ENCODE data around the gene GON4L.
"Not testable (repeated sequence)": the region's sequence is repeated elsewhere in the genome, so short reads cannot be mapped to it uniquely, and the experiment has no call there.

Gene GON4L

GRCh38 chr1:155812878-155813277, 44.1 kb downstream of the GON4L start:
- no peak for DNase-seq

- no peak for DNase-seq
Measured at GRCh38 chr1:155809088-155809487, 47.9 kb downstream of the GON4L start.

GRCh38 chr1:155801149-155801548, 55.9 kb downstream of the GON4L start:
- DNase-seq, result no peak

GRCh38 chr1:155795618-155796017, 61.4 kb downstream of the GON4L start:
- not testable (repeated sequence) for DNase-seq

- no peak for DNase-seq
Measured at GRCh38 chr1:155794605-155795245, 62.3 kb downstream of the GON4L start.

- DNase-seq, result no peak
Measured at GRCh38 chr1:155793213-155793612, 63.8 kb downstream of the GON4L start.

GRCh38 chr1:155777582-155777981, 79.4 kb downstream of the GON4L start:
- DNase-seq, result no peak

- DNase-seq, result no peak
Measured at GRCh38 chr1:155776414-155776813, 80.6 kb downstream of the GON4L start.

GRCh38 chr1:155773221-155773620, 83.8 kb downstream of the GON4L start:
- DNase-seq, result no peak

GRCh38 chr1:155769257-155769656, 87.8 kb downstream of the GON4L start:
- no peak for DNase-seq

- not testable (repeated sequence) for DNase-seq
Measured at GRCh38 chr1:155767399-155767989, 89.5 kb downstream of the GON4L start.

GRCh38 chr1:155763989-155764388, 93.0 kb downstream of the GON4L start:
- not testable (repeated sequence) for DNase-seq

- DNase-seq, result not testable (repeated sequence)
Measured at GRCh38 chr1:155763090-155763815, 93.8 kb downstream of the GON4L start.

- DNase-seq, result no peak
Measured at GRCh38 chr1:155761736-155762405, 95.1 kb downstream of the GON4L start.

GRCh38 chr1:155760751-155761475, 96.1 kb downstream of the GON4L start:
- no peak for DNase-seq

GRCh38 chr1:155759966-155760630, 96.9 kb downstream of the GON4L start:
- no peak for DNase-seq

GRCh38 chr1:155759017-155759416, 98.0 kb downstream of the GON4L start:
- not testable (repeated sequence) for DNase-seq

- not testable (repeated sequence) for DNase-seq
Measured at GRCh38 chr1:155748141-155748540, 108.9 kb downstream of the GON4L start.

- not testable (repeated sequence) for DNase-seq
Measured at GRCh38 chr1:155747586-155747985, 109.4 kb downstream of the GON4L start.

GRCh38 chr1:155745284-155746228, 111.5 kb downstream of the GON4L start:
- DNase-seq, result peak; percentile 94 to 99 (median 98)

- peak in 1 of 3 experiments; percentile 9 for DNase-seq
Measured at GRCh38 chr1:155744711-155745283, 112.2 kb downstream of the GON4L start.
